Measurements from ENCODE around the gene ACTRT2.

DNA sequence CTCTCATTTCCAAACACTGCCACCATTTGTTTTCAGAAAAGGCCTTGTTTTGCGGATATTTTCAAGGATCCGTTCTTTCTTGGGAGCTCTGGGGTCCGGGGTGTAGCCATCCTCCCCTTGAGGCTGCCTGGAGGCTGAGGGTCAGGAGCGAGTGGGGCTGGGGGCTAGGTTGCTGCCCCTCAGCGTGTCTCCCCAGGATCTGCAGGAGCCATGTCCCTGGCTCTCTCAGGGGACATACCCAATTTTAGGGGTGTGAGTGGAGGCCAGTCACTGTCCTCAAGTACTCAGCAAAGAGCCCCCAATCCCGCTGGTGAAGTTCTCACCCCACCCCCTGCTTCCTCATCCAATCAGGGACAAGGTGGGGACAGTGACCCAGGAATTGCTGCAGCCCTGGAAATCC is 32.7 kb downstream of the ACTRT2 start:
- TF ChIP-seq, protein P1, sequence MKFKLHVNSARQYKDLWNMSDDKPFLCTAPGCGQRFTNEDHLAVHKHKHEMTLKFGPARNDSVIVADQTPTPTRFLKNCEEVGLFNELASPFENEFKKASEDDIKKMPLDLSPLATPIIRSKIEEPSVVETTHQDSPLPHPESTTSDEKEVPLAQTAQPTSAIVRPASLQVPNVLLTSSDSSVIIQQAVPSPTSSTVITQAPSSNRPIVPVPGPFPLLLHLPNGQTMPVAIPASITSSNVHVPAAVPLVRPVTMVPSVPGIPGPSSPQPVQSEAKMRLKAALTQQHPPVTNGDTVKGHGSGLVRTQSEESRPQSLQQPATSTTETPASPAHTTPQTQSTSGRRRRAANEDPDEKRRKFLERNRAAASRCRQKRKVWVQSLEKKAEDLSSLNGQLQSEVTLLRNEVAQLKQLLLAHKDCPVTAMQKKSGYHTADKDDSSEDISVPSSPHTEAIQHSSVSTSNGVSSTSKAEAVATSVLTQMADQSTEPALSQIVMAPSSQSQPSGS (IDR thresholded peaks at IDR 0.05; ENCODE audit: low read length), result no peak
- TF ChIP-seq POLR2AphosphoS5 (IDR thresholded peaks at IDR 0.05; ENCODE audit: low read depth, low read length), result no peak
- TF ChIP-seq SUZ12 (IDR thresholded peaks at IDR 0.05; ENCODE audit: low read length), result no peak
- no peak for TF ChIP-seq CREB1 (IDR thresholded peaks at IDR 0.05)

All from H1 (cell line).